ENCODE results near the gene OGFOD3.

GRCh38 chr17:82424863-82425159, 6.4 kb upstream of the OGFOD3 start:
- no peak for TF ChIP-seq POLR2A (IDR thresholded peaks at IDR 0.05; ENCODE audit: low read length)
- no peak for TF ChIP-seq GATA1 (IDR thresholded peaks at IDR 0.05; ENCODE audit: low read depth, low read length)
